BLaER1 treated with 17β-estradiol and CSF1 and Interleukin-3, amounts not matched to agents 10 nM and 100 nM (cell line): Measurements from ENCODE around the gene BDNF.

Experiments
- H3K27ac ChIP-seq, 11 experiments: shearing (Covaris generic); formaldehyde crosslinking; 2 replicates each; pipeline ENCODE4 v1.8.1; 2022
- H3K27me3 ChIP-seq, 11 experiments: shearing (Covaris generic); formaldehyde crosslinking; 2 replicates each; pipeline ENCODE4 v1.8.1; 2022
- H3K36me3 ChIP-seq, 11 experiments: shearing (Covaris generic); formaldehyde crosslinking; 2 replicates each; pipeline ENCODE4 v1.8.1; 2022
- H3K4me1 ChIP-seq, 10 experiments: shearing (Covaris generic); formaldehyde crosslinking; 2 replicates each; pipeline ENCODE4 v1.8.1; 2022
- H3K4me2 ChIP-seq, 11 experiments: shearing (Covaris generic); formaldehyde crosslinking; 2 replicates each; pipeline ENCODE4 v1.8.1; 2022
- H3K4me3 ChIP-seq, 10 experiments: shearing (Covaris generic); formaldehyde crosslinking; 2 replicates each; pipeline ENCODE4 v1.8.1; 2022
- H3K9ac ChIP-seq, 11 experiments: shearing (Covaris generic); formaldehyde crosslinking; 2 replicates each; pipeline ENCODE4 v1.8.1; 2022
- H3K9me3 ChIP-seq, 11 experiments: shearing (Covaris generic); formaldehyde crosslinking; replicated peaks in 1 of 11; 2 replicates each; pipeline ENCODE4 v1.8.1; 2022
- H4K20me1 ChIP-seq, 11 experiments: shearing (Covaris generic); formaldehyde crosslinking; 2 replicates each; pipeline ENCODE4 v1.8.1; 2022
- Cebpa-rat ChIP-seq, 11 experiments: shearing (Covaris generic); IDR thresholded peaks; 2 replicates each; pipeline ENCODE4 v1.8.1; 2022

The BDNF gene

DNA sequence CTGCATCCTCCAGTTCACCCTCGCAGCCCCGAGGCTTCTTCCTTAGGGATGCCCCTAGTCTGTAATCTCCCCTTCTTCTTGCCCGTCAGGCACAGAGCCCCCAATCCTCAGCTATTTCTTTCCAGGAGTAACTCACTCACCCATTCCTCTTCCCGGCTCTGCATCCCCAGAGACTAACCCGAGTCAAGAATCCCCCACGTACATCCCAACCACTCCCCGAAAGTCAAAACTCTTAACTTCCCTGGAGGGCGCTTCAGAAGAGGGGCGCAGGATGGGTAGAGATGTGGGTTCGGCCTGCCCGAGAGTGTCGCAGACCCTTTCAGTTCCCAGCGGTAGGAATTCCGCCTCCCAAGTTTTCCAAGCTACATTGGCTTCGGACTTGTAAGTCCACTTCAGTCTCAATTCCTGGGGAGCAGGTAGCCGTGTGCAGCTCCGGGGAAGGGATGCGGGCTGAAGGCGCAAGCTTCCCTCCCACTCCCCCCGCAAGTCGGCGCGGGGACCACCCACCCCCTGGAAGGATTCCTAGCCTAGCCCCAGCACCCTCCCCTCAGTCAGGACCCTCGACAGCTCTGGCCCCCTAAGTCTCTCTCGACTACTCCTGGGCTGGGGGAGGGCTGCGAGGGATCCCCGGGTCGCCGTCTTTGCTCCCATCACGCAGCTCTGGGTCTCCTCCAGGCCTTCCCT is 871 bp downstream of the BDNF start:
- H3K4me1 ChIP-seq, result peaks cover 12 to 28% (median 22%) of the 10 kb centered on the region in 10 experiments
- no peaks in the 10 kb centered on the region for H3K9me3 ChIP-seq
- H3K27me3 ChIP-seq, result peaks cover 69 to 86% (median 81%) of the 10 kb centered on the region in 11 experiments
- no peak overlapping the region for H3K27ac ChIP-seq
- H3K9ac ChIP-seq, result peak overlapping the region in 9 of 11 experiments; percentile 30 to 57 (median 47); a peak in 8 of 22 replicates
- H3K4me3 ChIP-seq, result peak overlapping the region; percentile 57 to 74 (median 64)
- no peak for TF ChIP-seq Cebpa-rat (IDR thresholded peaks at IDR 0.05)
- H4K20me1 ChIP-seq, result peaks cover 0 to 38% (median 20%) of the 10 kb centered on the region in 11 experiments; a peak in 11 of 22 replicates
- no peaks in the 10 kb centered on the region for H3K36me3 ChIP-seq
- peak overlapping the region; percentile 93 to 99 (median 97) for H3K4me2 ChIP-seq

DNA sequence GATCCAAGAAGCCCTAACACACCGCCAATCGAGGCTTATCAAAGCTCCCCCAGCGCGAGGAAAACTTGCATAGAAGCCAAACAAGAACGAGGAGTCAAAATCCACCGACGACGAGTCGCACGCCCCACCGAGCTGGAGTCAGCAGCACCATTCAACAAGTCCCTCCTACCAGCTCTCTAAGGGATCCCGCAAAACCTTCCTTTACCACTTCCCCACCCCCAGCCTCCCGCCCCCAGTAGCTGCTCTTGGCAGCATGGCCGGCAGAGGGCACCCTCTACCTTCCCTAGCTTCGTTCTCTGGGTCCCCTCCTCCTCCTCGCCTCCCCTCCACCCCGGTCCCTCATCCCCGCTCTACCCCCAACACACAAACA is 1.4 kb downstream of the BDNF start:
- H3K4me2 ChIP-seq, result peak overlapping the region; percentile 93 to 99 (median 97)
- H3K36me3 ChIP-seq, result no peaks in the 10 kb centered on the region
- H3K27ac ChIP-seq, result no peak overlapping the region
- H4K20me1 ChIP-seq, result peaks cover 0 to 38% (median 20%) of the 10 kb centered on the region in 11 experiments; a peak in 11 of 22 replicates
- peaks cover 12 to 28% (median 22%) of the 10 kb centered on the region in 10 experiments for H3K4me1 ChIP-seq
- peak overlapping the region; percentile 57 to 74 (median 64); a peak in 16 of 20 replicates for H3K4me3 ChIP-seq
- no peak for TF ChIP-seq Cebpa-rat (IDR thresholded peaks at IDR 0.05)
- peaks cover 69 to 81% (median 76%) of the 10 kb centered on the region in 11 experiments for H3K27me3 ChIP-seq
- H3K9ac ChIP-seq, result no peak overlapping the region; a peak in 1 of 22 replicates
- H3K9me3 ChIP-seq, result no peaks in the 10 kb centered on the region

DNA sequence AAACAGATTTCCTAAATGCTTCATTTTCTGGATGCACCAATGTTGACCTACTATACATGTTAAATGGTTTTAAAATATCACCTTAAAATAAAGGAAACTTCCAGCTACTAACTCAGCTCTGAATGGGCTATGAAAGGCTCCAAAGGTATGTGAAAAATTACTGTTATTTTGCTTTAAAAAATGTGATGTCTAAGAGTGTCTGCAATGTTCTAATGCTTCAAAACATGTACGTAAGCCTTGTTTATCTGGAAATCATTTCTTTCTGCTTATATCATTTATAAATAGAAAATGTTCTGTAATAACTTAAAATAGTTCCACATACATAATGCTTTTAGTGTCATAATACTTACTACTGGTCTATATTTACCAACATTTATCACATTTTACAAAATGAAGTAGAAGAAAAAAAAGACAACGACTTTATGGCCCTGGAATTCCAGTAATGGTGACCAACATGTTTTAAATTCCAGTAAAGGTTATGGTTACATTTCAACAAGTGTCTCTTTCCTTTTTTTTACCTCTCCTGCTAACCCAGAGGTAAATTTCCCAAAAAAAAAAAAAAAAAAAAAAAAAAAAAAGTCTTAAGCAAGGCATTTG is 2.5 kb downstream of the BDNF start:
- Histone ChIP-seq H3K27me3 (peaks cover 60 to 70% (median 65%) of the 10 kb centered on the region in 11 experiments), H3K36me3 (no peaks in the 10 kb centered on the region), H3K4me1 (peaks cover 12 to 28% (median 22%) of the 10 kb centered on the region in 10 experiments), H4K20me1 (peaks cover 0 to 33% (median 20%) of the 10 kb centered on the region in 11 experiments; a peak in 11 of 22 replicates), H3K9ac (no peak overlapping the region), H3K4me3 (no peak overlapping the region), H3K4me2 (no peak overlapping the region), H3K9me3 (no peaks in the 10 kb centered on the region), H3K27ac (no peak overlapping the region)
- TF ChIP-seq Cebpa-rat (IDR thresholded peaks at IDR 0.05), result no peak

DNA sequence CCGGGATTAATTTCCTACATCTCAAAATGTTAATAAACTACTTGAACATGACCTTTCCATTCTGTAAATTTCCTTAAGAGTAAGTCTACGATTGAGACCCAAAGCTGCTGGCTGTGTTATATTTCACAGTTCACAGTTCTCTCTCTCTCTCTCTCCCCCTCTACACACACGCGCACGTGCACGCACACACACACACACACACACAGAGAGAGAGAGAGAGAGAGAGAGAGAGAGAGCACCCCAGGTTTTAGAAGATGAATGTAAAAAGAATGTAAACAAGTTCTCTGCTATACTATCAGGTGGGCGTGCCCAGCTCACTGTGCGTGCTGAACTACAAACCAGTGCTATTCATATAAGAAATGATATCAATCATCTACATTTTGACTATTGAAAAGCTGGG is 3.3 kb downstream of the BDNF start:
- peaks cover 52 to 62% (median 57%) of the 10 kb centered on the region in 11 experiments for H3K27me3 ChIP-seq
- H3K4me3 ChIP-seq, result no peak overlapping the region
- no peak overlapping the region for H3K27ac ChIP-seq
- H4K20me1 ChIP-seq, result peaks cover 0 to 26% (median 18%) of the 10 kb centered on the region in 11 experiments; a peak in 11 of 22 replicates
- no peak for TF ChIP-seq Cebpa-rat (IDR thresholded peaks at IDR 0.05)
- no peak overlapping the region for H3K9ac ChIP-seq
- peaks cover 12 to 28% (median 22%) of the 10 kb centered on the region in 10 experiments for H3K4me1 ChIP-seq
- H3K9me3 ChIP-seq, result no peaks in the 10 kb centered on the region
- H3K36me3 ChIP-seq, result no peaks in the 10 kb centered on the region
- H3K4me2 ChIP-seq, result no peak overlapping the region

DNA sequence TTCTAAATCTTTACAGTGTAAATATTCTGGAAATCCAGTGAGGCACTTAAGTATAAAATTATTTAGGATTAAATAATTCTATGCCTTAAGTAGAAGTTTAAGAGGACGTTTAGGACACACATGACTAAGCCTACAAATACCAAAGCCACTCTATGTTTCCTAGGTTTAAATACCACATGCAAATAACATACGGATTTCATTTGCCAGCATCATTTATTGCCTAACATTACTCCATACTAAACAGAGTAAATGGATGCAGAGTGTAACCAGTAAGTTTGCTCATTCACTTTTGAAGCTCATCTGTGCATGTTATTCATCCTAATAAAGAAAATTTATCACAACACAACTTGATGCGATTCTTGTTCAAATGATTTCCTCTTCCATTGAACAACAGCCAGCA is 4.1 kb downstream of the BDNF start:
- Histone ChIP-seq H3K4me3 (no peak overlapping the region), H4K20me1 (peaks cover 0 to 18% (median 14%) of the 10 kb centered on the region in 11 experiments; a peak in 10 of 22 replicates), H3K27me3 (peaks cover 43 to 54% (median 48%) of the 10 kb centered on the region in 11 experiments), H3K4me1 (peaks cover 12 to 22% (median 19%) of the 10 kb centered on the region in 10 experiments), H3K9me3 (no peaks in the 10 kb centered on the region), H3K36me3 (no peaks in the 10 kb centered on the region), H3K27ac (no peak overlapping the region), H3K4me2 (no peak overlapping the region), H3K9ac (no peak overlapping the region)
- no peak for TF ChIP-seq Cebpa-rat (IDR thresholded peaks at IDR 0.05)

DNA sequence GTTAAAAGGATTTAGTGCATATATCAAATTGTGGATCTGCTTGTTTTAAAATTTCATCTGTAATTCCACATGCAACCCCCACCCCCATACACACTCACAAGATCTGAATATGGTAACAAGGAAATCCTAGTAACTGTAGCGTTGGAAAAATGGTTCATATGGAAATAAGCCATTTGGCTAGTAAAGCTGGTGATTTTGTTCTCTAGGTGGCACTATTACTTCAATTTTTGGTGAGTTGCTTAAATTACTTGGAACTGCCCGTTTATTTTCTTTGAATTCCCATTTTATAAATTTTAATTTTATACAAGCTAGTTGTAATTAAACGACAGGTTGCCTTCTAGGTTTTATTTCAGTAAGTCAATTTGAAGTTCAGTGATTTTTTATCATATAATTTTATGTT is 5.3 kb downstream of the BDNF start:
- TF ChIP-seq Cebpa-rat (IDR thresholded peaks at IDR 0.05), result no peak
- H3K4me1 ChIP-seq, result peaks cover 9 to 14% (median 11%) of the 10 kb centered on the region in 10 experiments
- no peak overlapping the region for H3K4me3 ChIP-seq
- peaks cover 0 to 9% (median 8%) of the 10 kb centered on the region in 11 experiments; a peak in 8 of 22 replicates for H4K20me1 ChIP-seq
- H3K36me3 ChIP-seq, result no peaks in the 10 kb centered on the region
- H3K27ac ChIP-seq, result no peak overlapping the region
- H3K4me2 ChIP-seq, result no peak overlapping the region
- H3K27me3 ChIP-seq, result peaks cover 33 to 42% (median 37%) of the 10 kb centered on the region in 11 experiments
- no peak overlapping the region for H3K9ac ChIP-seq
- no peaks in the 10 kb centered on the region for H3K9me3 ChIP-seq

DNA sequence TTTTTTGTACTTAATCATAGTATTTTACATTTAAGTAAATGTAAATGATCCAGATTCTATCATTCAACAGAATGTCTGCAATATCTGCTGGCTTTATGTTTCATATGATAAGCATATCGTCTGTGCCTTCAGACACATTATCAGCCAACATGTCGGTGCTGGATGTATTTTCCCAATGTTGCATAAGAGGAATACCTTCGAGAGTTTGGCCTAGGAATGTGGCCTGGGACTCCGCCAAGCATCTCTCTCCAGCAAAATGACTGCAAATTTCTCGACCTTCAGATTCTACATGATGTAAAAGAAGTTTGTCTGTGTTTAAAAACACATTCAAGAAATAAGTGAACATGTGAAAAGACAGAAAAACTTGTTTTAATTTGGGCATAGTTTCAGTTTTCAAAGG is 6.9 kb downstream of the BDNF start:
- no peak overlapping the region for H3K4me2 ChIP-seq
- no peak overlapping the region for H3K27ac ChIP-seq

DNA sequence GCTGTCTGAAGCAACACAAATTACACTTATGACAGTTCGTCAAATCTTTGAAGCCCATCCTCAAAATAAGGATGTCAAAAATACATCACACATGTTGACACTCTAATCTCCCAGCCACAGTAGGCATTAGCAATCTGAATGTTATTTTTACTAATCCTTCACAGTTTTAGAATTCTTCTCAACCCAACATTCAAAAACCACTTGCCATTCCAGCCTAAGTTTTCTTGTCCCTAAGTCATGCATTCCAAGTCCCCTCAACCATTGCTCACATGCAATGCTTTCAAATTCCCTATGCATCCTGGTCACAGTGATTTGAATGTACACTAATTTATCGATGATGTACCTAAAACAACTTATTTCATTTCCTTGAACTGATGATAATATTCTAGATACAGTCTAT is 7.5 kb downstream of the BDNF start:
- Histone ChIP-seq H3K4me1 (no peaks in the 10 kb centered on the region), H3K4me3 (no peak overlapping the region), H3K27me3 (peaks cover 13 to 20% (median 15%) of the 10 kb centered on the region in 11 experiments), H3K9me3 (no peaks in the 10 kb centered on the region), H3K27ac (no peak overlapping the region), H4K20me1 (no peaks in the 10 kb centered on the region), H3K4me2 (no peak overlapping the region), H3K36me3 (no peaks in the 10 kb centered on the region), H3K9ac (no peak overlapping the region)
- TF ChIP-seq Cebpa-rat (IDR thresholded peaks at IDR 0.05), result no peak

More for the DNA sequence above, 6.9 kb downstream of the BDNF start:
- Histone ChIP-seq H3K36me3 (no peaks in the 10 kb centered on the region), H4K20me1 (no peaks in the 10 kb centered on the region), H3K27me3 (peaks cover 18 to 26% (median 21%) of the 10 kb centered on the region in 11 experiments), H3K4me1 (no peaks in the 10 kb centered on the region), H3K9ac (no peak overlapping the region), H3K9me3 (no peaks in the 10 kb centered on the region), H3K4me3 (no peak overlapping the region)
- no peak for TF ChIP-seq Cebpa-rat (IDR thresholded peaks at IDR 0.05)

DNA sequence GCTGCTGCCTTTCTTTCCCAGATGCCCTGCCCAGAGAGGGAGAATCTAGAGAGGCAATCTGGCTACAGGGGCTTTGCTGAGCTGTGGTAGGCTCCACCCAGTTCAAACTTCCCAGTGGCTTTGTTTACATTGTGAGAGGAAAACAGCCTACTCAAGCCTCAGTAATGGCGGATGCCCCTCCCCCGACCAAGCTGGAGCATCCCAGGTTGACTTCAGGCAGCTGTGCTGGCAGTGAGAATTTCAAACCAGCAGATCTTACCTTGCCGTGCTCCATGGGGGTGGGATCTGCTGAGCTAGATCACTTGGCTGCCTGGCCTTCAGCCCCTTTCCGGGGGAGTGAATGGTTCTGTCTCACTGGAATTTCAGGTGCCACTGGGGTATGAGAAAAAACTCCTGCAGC is 12.2 kb downstream of the BDNF start:
- no peak overlapping the region for H3K9ac ChIP-seq
- no peaks in the 10 kb centered on the region for H3K36me3 ChIP-seq
- no peak overlapping the region for H3K4me2 ChIP-seq
- no peak overlapping the region for H3K27ac ChIP-seq
- TF ChIP-seq Cebpa-rat (IDR thresholded peaks at IDR 0.05), result no peak
- H3K4me3 ChIP-seq, result no peak overlapping the region
- H3K9me3 ChIP-seq, result no peaks in the 10 kb centered on the region
- H4K20me1 ChIP-seq, result no peaks in the 10 kb centered on the region
- no peaks in the 10 kb centered on the region for H3K4me1 ChIP-seq
- no peaks in the 10 kb centered on the region for H3K27me3 ChIP-seq
